K562 (cell line): Measurements from ENCODE around the gene PHF1. TPM values are rescaled to one million over a fixed set of nuclear protein-coding genes. Genes with fewer than 3 reads are reported as not detected.

Experiments
- ATF2 ChIP-seq: sonication (generic); formaldehyde crosslinking; IDR thresholded peaks from 2 replicates; pipeline ENCODE4 v1.8.1; 2022; ENCODE audit warnings: missing genetic modification reagents
- CAMTA2 ChIP-seq: fragments of 250-450 bp; sonication (Bioruptor Pico); conservative IDR thresholded peaks from 2 replicates; pipeline ENCODE4 v1.5.1; 2022
- EHMT2 ChIP-seq: fragments of 450-650 bp; IDR thresholded peaks from 2 replicates; pipeline ENCODE4 v1.6.1; 2018; ENCODE audit warnings: antibody characterized with exemption
- L3MBTL2 ChIP-seq: fragments of 450-650 bp; IDR thresholded peaks from 2 replicates; pipeline ENCODE4 v1.6.1; 2016; ENCODE audit warnings: mild to moderate bottlenecking, moderate library complexity
- MGA ChIP-seq: fragments of 450-650 bp; IDR thresholded peaks from 2 replicates; pipeline ENCODE4 v1.6.1; 2016; ENCODE audit warnings: mild to moderate bottlenecking, moderate library complexity
- MYC ChIP-seq, 2 experiments: fragments of 250-450 bp in 1 of 2; sonication (Bioruptor Pico) in 1 of 2; IDR thresholded peaks; 2 replicates each; pipeline versions ENCODE4 v1.5.1 to v1.6.1; 2012 to 2021; ENCODE audit warnings: low read depth in 2 of 2, borderline replicate concordance in 1 of 2, improper control_type of control experiment in 1 of 2, low read length in 1 of 2, mild to moderate bottlenecking in 1 of 2, moderate library complexity in 1 of 2
- TRIM28 ChIP-seq: fragments of 450-650 bp; IDR thresholded peaks from 2 replicates; pipeline ENCODE4 v1.6.1; 2017
- ZBTB33 ChIP-seq: sonication (generic); formaldehyde crosslinking; IDR thresholded peaks from 2 replicates; pipeline ENCODE4 v1.8.1; 2023; ENCODE audit warnings: mild to moderate bottlenecking, missing genetic modification reagents
- polyA plus RNA-seq, 8 experiments: library from polyadenylated mRNA; depleted of rRNA in 4 of 8; stranded (reverse) in 5 of 8; unstranded in 3 of 8; fragments of >200 nt; fragmentation: Nextera tagmentation in 2 of 8; fragmentation: Illumina TruSeq in 1 of 8; extraction: Ambion mirVana in 2 of 8; extraction: Trizol in 1 of 8; gene quantifications; 2 replicates each; pipeline versions ENCODE4 v1.2.1 to v1.2.3, GENCODE V29; 2011 to 2014; ENCODE audit warnings: inconsistent platforms in 1 of 8, missing spikeins in 1 of 8
- total RNA-seq, 7 experiments: library from RNA; depleted of rRNA in 6 of 7; stranded (reverse); fragments of >200 nt in 6 of 7; fragmentation: Illumina TruSeq in 2 of 7; extraction: Trizol in 2 of 7; gene quantifications; 2 replicates each; pipeline versions ENCODE4 v1.2.1 to v1.2.3, GENCODE V29; 2011 to 2021; ENCODE audit warnings: low replicate concordance in 1 of 7

Gene PHF1
- total and polyA plus RNA-seq, 9 of the 15 experiments (the other 6 are each of a cell fraction or from before 2014, with no cell fraction given): 3.7 to 64.2 (median 33.7) TPM

- TF ChIP-seq MGA (peak; percentile 69), ATF2 (CRISPR knock-in tag) (no peak), CAMTA2 (CRISPR knock-in tag) (no peak), EHMT2 (no peak), L3MBTL2 (0 out of 2 replicates have a peak, but pooled peaks have one; percentile 12), TRIM28 (0 out of 2 replicates have a peak, but pooled peaks have one; percentile 16), MYC (IDR thresholded peaks at IDR 0.05; ENCODE audit: low read depth, low read length) (0 out of 2 replicates have a peak, but pooled peaks have one; percentile 41), MYC (CRISPR knock-in tag; IDR thresholded peaks at IDR 0.05; ENCODE audit: borderline replicate concordance, low read depth) (no peak), ZBTB33 (CRISPR knock-in tag) (peak; percentile 72)
These were observed 28.3 kb downstream of the PHF1 start (continued) for GRCh38 chr6:33438978-33439594.
